Measurements from ENCODE around the gene DTNB.
"Not testable (repeated sequence)": the region's sequence is repeated elsewhere in the genome, so short reads cannot be mapped to it uniquely, and the experiment has no call there.

The DTNB gene

GRCh38 chr2:25624635-25625034, 48.7 kb downstream of the DTNB start:
- no peaks in the 10 kb centered on the region for H3K9me3 Mint-ChIP-seq
- no peak for DNase-seq
- H3K4me1 Mint-ChIP-seq, result peaks cover 3% of the 10 kb centered on the region
- ATAC-seq, result no peak
- H3K36me3 Mint-ChIP-seq (ENCODE audit: low read depth), result peaks cover 14% of the 10 kb centered on the region
- H3K27me3 Mint-ChIP-seq, result no peaks in the 10 kb centered on the region
- no peak overlapping the region for H3K27ac Mint-ChIP-seq
- no peak overlapping the region for H3K4me3 Mint-ChIP-seq

GRCh38 chr2:25623361-25623760, 50.0 kb downstream of the DTNB start:
- H3K27ac Mint-ChIP-seq, result no peak overlapping the region
- no peaks in the 10 kb centered on the region for H3K9me3 Mint-ChIP-seq
- no peaks in the 10 kb centered on the region for H3K27me3 Mint-ChIP-seq
- peaks cover 14% of the 10 kb centered on the region for H3K36me3 Mint-ChIP-seq (ENCODE audit: low read depth)
- H3K4me1 Mint-ChIP-seq, result peaks cover 3% of the 10 kb centered on the region
- no peak overlapping the region for H3K4me3 Mint-ChIP-seq
- DNase-seq (no peak), ATAC-seq (no peak)

DNA sequence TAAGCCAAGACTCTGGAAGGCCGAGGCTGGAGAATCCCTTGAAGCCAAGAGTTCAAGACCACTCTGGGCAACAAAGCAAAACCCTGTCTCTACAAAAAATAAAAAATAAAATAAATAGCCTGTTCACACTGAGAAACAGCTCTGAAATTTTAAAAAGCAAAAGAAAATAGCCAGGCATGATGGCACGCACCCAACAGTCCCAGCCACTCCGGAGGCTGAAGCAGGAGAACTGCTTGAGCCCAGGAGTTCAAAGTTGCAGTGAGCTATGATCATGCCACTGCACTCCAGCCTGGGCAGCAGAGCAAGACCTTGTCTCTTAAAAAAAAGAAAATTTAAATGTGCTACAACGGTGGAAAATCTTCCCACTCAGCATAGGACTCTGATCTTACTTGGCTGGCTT, 52.7 kb downstream of the DTNB start:
- DNase-seq (no peak), ATAC-seq (no peak)
- peaks cover 1% of the 10 kb centered on the region for H3K36me3 Mint-ChIP-seq (ENCODE audit: low read depth)
- H3K27ac Mint-ChIP-seq, result no peak overlapping the region
- peaks cover 3% of the 10 kb centered on the region for H3K4me1 Mint-ChIP-seq
- H3K9me3 Mint-ChIP-seq, result no peaks in the 10 kb centered on the region
- no peak overlapping the region for H3K4me3 Mint-ChIP-seq
- H3K27me3 Mint-ChIP-seq, result no peaks in the 10 kb centered on the region

DNA sequence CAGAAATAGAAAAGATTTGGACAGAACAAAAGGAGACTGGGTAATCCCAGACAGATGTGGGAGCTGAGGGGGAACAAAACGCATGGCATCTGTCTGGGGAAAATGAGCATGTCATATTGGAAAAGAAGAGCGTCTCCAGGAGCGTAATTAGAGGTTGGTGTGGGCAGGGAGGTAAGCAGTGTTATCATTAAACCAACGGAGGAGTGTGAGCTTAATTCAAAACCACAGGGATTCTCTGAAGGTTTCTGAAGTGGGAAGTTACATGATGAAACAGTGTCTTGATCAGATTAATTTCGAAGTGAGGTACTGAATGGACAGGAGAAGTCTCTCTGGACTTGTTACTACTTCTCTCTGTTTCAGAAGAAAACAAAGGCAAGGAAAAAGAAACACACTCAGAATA, 53.3 kb downstream of the DTNB start:
- DNase-seq, result no peak

DNA sequence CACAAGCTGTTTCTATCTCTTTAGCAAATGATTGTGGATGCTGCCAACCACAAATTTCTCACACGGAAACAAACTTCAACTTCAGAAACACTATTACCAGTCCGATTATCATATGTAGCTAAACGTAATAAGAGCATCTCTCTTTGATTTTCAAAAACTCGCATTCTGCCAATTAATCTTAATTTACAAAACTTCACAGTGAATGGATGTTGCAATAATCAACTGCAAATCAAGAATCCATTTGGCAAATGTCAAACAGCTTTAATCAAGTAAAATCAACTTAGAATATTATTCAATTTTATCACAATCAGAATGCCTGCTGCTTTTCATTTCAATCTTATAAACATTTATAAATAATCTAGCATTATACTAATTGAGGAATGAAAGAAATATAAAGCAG, 54.2 kb downstream of the DTNB start:
- peaks cover 1% of the 10 kb centered on the region for H3K36me3 Mint-ChIP-seq (ENCODE audit: low read depth)
- H3K9me3 Mint-ChIP-seq, result no peaks in the 10 kb centered on the region
- H3K27me3 Mint-ChIP-seq, result no peaks in the 10 kb centered on the region
- H3K4me3 Mint-ChIP-seq, result no peak overlapping the region
- DNase-seq (no peak), ATAC-seq (no peak)
- peaks cover 3% of the 10 kb centered on the region for H3K4me1 Mint-ChIP-seq
- no peak overlapping the region for H3K27ac Mint-ChIP-seq

More for the DNA sequence above, 53.3 kb downstream of the DTNB start:
- Mint-ChIP-seq H3K36me3 (ENCODE audit: low read depth) (peaks cover 1% of the 10 kb centered on the region), H3K4me1 (peaks cover 3% of the 10 kb centered on the region), H3K27ac (no peak overlapping the region), H3K4me3 (no peak overlapping the region), H3K27me3 (no peaks in the 10 kb centered on the region), H3K9me3 (no peaks in the 10 kb centered on the region)
- ATAC-seq, result no peak

GRCh38 chr2:25618676-25619075, 54.7 kb downstream of the DTNB start:
- Mint-ChIP-seq H3K9me3 (no peaks in the 10 kb centered on the region), H3K4me3 (no peak overlapping the region), H3K36me3 (ENCODE audit: low read depth) (peaks cover 1% of the 10 kb centered on the region), H3K4me1 (peaks cover 3% of the 10 kb centered on the region), H3K27ac (no peak overlapping the region), H3K27me3 (no peaks in the 10 kb centered on the region)
- ATAC-seq, result no peak
- DNase-seq, result no peak

DNA sequence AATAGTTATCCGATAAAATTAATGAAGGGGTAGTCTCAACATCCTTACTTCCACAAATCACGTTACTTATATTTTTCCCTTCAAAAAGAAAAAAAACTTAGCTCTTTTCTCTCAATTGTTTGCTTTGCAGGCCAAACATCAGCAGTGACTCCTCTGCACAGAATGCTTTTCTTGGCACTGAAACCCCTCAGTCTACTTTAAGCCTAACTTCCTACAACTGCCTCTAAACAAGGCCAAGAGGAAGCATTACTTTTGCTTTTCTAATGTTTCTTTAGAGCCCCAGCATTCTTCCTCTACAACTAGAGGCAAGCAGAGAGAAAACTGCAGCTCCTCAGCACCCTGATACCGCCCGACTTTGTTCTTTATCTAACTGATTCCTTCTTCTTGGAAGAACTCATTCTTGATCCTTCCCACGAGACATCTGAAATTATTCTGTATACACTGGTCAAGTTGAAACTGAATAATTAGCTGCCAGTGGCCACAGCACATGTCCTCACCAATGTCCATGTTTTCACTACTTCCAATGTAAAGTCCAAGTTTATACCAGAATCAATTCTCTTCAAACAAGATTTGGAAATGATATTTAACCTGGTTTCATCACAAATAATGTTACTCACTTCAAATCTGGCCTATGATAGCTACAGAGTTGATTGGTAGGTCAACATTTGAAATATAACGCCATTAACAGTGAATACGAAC, 55.3 kb downstream of the DTNB start:
- ATAC-seq, result no peak
- H3K36me3 Mint-ChIP-seq (ENCODE audit: low read depth), result peaks cover 1% of the 10 kb centered on the region
- DNase-seq, result no peak
- H3K27ac Mint-ChIP-seq, result no peak overlapping the region
- no peaks in the 10 kb centered on the region for H3K9me3 Mint-ChIP-seq
- peaks cover 3% of the 10 kb centered on the region for H3K4me1 Mint-ChIP-seq
- no peak overlapping the region for H3K4me3 Mint-ChIP-seq
- no peaks in the 10 kb centered on the region for H3K27me3 Mint-ChIP-seq

GRCh38 chr2:25615920-25616319, 57.5 kb downstream of the DTNB start:
- Mint-ChIP-seq H3K4me3 (no peak overlapping the region), H3K27ac (no peak overlapping the region), H3K27me3 (no peaks in the 10 kb centered on the region), H3K4me1 (peaks cover 3% of the 10 kb centered on the region), H3K36me3 (ENCODE audit: low read depth) (no peaks in the 10 kb centered on the region), H3K9me3 (no peaks in the 10 kb centered on the region)
- DNase-seq (no peak), ATAC-seq (no peak)

GRCh38 chr2:25615386-25615785, 58.0 kb downstream of the DTNB start:
- no peak for DNase-seq
- H3K27me3 Mint-ChIP-seq, result no peaks in the 10 kb centered on the region
- no peak overlapping the region for H3K4me3 Mint-ChIP-seq
- no peak for ATAC-seq
- no peaks in the 10 kb centered on the region for H3K36me3 Mint-ChIP-seq (ENCODE audit: low read depth)
- no peak overlapping the region for H3K27ac Mint-ChIP-seq
- H3K4me1 Mint-ChIP-seq, result peaks cover 3% of the 10 kb centered on the region
- no peaks in the 10 kb centered on the region for H3K9me3 Mint-ChIP-seq

- H3K27me3 Mint-ChIP-seq, result no peaks in the 10 kb centered on the region
- DNase-seq, result no peak
- no peaks in the 10 kb centered on the region for H3K9me3 Mint-ChIP-seq
- H3K27ac Mint-ChIP-seq, result no peak overlapping the region
- no peaks in the 10 kb centered on the region for H3K4me1 Mint-ChIP-seq
- no peak overlapping the region for H3K4me3 Mint-ChIP-seq
- no peak for ATAC-seq
- H3K36me3 Mint-ChIP-seq (ENCODE audit: low read depth), result no peaks in the 10 kb centered on the region
These were observed 58.7 kb downstream of the DTNB start for GRCh38 chr2:25614711-25615110.

DNA sequence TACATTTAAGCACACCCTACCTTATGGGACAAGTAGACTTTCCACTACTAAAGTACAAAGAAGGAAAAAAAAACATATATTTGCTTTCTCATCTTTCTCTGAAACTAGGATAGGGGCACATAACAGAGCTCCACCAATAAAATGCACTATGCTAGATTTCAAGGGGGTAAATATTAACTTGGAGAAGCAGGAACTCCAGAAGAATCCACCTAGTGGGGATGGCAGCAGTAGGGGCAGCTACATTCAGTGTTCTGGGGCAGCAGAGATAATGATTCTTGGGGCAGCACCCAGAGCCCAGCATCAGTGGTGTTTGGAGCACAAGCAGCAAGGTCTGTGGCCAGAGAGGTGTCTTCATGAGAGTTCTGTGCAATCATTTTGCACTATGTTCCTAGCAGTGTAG, 64.7 kb downstream of the DTNB start:
- Mint-ChIP-seq H3K27me3 (no peaks in the 10 kb centered on the region), H3K9me3 (no peaks in the 10 kb centered on the region), H3K4me1 (peaks cover 4% of the 10 kb centered on the region), H3K36me3 (ENCODE audit: low read depth) (no peaks in the 10 kb centered on the region), H3K27ac (no peak overlapping the region), H3K4me3 (no peak overlapping the region)
- DNase-seq (no peak), ATAC-seq (no peak)

- Mint-ChIP-seq H3K27ac (no peak overlapping the region), H3K4me1 (peaks cover 8% of the 10 kb centered on the region), H3K4me3 (no peak overlapping the region), H3K27me3 (no peaks in the 10 kb centered on the region), H3K9me3 (no peaks in the 10 kb centered on the region), H3K36me3 (ENCODE audit: low read depth) (no peaks in the 10 kb centered on the region)
- DNase-seq (no peak), ATAC-seq (no peak)
These were observed 66.5 kb downstream of the DTNB start for GRCh38 chr2:25606892-25607291.

GRCh38 chr2:25602333-25602723, 71.0 kb downstream of the DTNB start:
- ATAC-seq (no peak), DNase-seq (no peak)
- no peaks in the 10 kb centered on the region for H3K27me3 Mint-ChIP-seq
- no peak overlapping the region for H3K4me3 Mint-ChIP-seq
- H3K9me3 Mint-ChIP-seq, result no peaks in the 10 kb centered on the region
- no peak overlapping the region for H3K27ac Mint-ChIP-seq
- peaks cover 5% of the 10 kb centered on the region for H3K36me3 Mint-ChIP-seq (ENCODE audit: low read depth)
- H3K4me1 Mint-ChIP-seq, result peaks cover 9% of the 10 kb centered on the region

DNA sequence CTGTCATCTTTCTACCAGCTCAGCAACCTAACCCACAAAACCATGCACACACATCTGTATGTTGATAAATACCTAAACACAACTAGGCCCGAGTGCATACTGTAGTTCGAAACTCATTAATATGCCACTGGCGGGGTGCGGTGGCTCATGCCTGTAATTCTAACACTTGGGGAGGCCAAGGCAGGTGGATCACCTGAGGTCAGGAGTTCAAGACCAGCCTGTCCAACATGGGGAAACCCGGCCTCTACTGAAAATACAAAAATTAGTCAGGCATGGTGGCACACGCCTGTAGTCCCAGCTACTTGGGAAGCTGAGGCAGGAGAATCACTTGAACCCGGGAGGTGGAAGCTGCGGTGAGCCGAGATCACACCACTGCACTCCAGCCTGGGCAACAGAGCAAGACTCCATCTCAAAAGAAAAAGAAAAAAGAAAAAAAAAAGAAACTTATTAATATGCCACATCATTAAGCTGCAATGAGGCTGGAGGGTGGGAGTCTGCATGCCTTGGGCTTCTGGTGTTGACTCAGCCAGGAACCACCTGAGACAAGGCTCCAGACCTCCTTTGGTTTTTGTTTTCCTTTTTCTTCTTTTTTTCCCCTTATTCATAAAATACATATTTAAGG, 71.6 kb downstream of the DTNB start:
- H3K9me3 Mint-ChIP-seq; H3K27me3 Mint-ChIP-seq; H3K36me3 Mint-ChIP-seq (ENCODE audit: low read depth); H3K27ac Mint-ChIP-seq; H3K4me1 Mint-ChIP-seq; H3K4me3 Mint-ChIP-seq; DNase-seq: not testable (repeated sequence)
- ATAC-seq, result peak; percentile 59

DNA sequence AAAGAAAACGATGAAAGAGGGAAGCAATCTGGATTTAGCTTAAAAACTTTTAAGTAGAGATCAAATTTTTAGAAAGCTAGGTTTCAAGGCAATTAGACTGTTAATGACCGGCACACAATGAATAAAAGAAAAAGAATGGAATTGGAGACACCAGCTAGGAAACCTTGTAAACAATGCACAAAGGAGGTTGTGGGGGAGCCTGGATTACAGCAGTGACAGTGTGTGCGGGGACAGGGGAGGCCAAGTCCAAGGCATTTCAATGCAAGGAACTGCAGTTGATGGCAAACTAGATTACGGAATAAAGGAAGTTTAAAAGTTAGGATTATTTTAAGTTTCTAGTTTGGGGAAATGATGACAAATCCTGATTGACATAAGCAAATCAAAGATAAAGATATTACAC, 74.5 kb downstream of the DTNB start:
- Mint-ChIP-seq H3K9me3 (no peaks in the 10 kb centered on the region), H3K36me3 (ENCODE audit: low read depth) (peaks cover 5% of the 10 kb centered on the region), H3K4me1 (peaks cover 9% of the 10 kb centered on the region)

GRCh38 chr2:25598332-25598731, 75.0 kb downstream of the DTNB start:
- no peaks in the 10 kb centered on the region for H3K27me3 Mint-ChIP-seq
- H3K27ac Mint-ChIP-seq, result no peak overlapping the region
- no peak for DNase-seq
- ATAC-seq, result no peak
- H3K9me3 Mint-ChIP-seq, result no peaks in the 10 kb centered on the region
- H3K4me1 Mint-ChIP-seq, result peaks cover 9% of the 10 kb centered on the region
- no peak overlapping the region for H3K4me3 Mint-ChIP-seq
- H3K36me3 Mint-ChIP-seq (ENCODE audit: low read depth), result peaks cover 5% of the 10 kb centered on the region

More for the DNA sequence above, 74.5 kb downstream of the DTNB start:
- Mint-ChIP-seq H3K27ac (no peak overlapping the region), H3K27me3 (no peaks in the 10 kb centered on the region), H3K4me3 (no peak overlapping the region)
- ATAC-seq, result no peak
- no peak for DNase-seq

All from activated naive CD8-positive, alpha-beta T cell treated with anti-CD3 and anti-CD28 coated beads, Interleukin-2, amount 50 U/mL, for 24 hours (primary cell).